Renal pelvis (tissue), 4 donors: ENCODE measurements around the gene MRPL16. TPM values are rescaled to one million over a fixed set of nuclear protein-coding genes. Genes with fewer than 3 reads are reported as not detected.
"Not testable (repeated sequence)": the region's sequence is repeated elsewhere in the genome, so short reads cannot be mapped to it uniquely, and the experiment has no call there.

Source experiments
- DNase-seq: peaks from one replicate; pipeline ENCODE4 v3.0.0-alpha.2; 2013
- polyA plus RNA-seq, 3 donors: library from polyadenylated mRNA; unstranded; fragments of 120-200 nt; gene quantifications; one replicate each; pipeline ENCODE4 v1.2.1, GENCODE V29; 2013; ENCODE audit not compliant: insufficient read length in 3 of 3

MRPL16 gene
- polyA plus RNA-seq, 3 donors, result 58.6 to 67.7 (median 63.3) TPM

- DNase-seq, result no peak
Measured at GRCh38 chr11:59818572-59818971, 8.0 kb upstream of the MRPL16 start.

- not testable (repeated sequence) for DNase-seq
Measured at GRCh38 chr11:59816434-59816833, 5.9 kb upstream of the MRPL16 start.

GRCh38 chr11:59815754-59816153, 5.2 kb upstream of the MRPL16 start:
- no peak for DNase-seq

GRCh38 chr11:59814021-59814420, 3.4 kb upstream of the MRPL16 start:
- no peak for DNase-seq

- DNase-seq, result no peak
Measured at GRCh38 chr11:59813364-59813763, 2.8 kb upstream of the MRPL16 start.

GRCh38 chr11:59812220-59812619, 1.6 kb upstream of the MRPL16 start:
- DNase-seq, result no peak

GRCh38 chr11:59810911-59811259, 307 bp upstream of the MRPL16 start:
- DNase-seq, result no peak

GRCh38 chr11:59807047-59807610, 3.4 kb downstream of the MRPL16 start:
- DNase-seq, result no peak

GRCh38 chr11:59804061-59804460, 6.5 kb downstream of the MRPL16 start:
- no peak for DNase-seq

- peak; percentile 36 for DNase-seq
Measured at GRCh38 chr11:59802639-59803176, 7.9 kb downstream of the MRPL16 start.

- DNase-seq, result no peak
Measured at GRCh38 chr11:59801981-59802638, 8.5 kb downstream of the MRPL16 start.

GRCh38 chr11:59801160-59801706, 9.3 kb downstream of the MRPL16 start:
- no peak for DNase-seq

GRCh38 chr11:59800390-59801025, 10.1 kb downstream of the MRPL16 start:
- no peak for DNase-seq

GRCh38 chr11:59794417-59794816, 16.2 kb downstream of the MRPL16 start:
- DNase-seq, result no peak

GRCh38 chr11:59792507-59792906, 18.1 kb downstream of the MRPL16 start:
- no peak for DNase-seq

GRCh38 chr11:59791639-59792038, 18.9 kb downstream of the MRPL16 start:
- DNase-seq, result no peak

- no peak for DNase-seq
Measured at GRCh38 chr11:59787816-59788215, 22.8 kb downstream of the MRPL16 start.

- no peak for DNase-seq
Measured at GRCh38 chr11:59787255-59787588, 23.4 kb downstream of the MRPL16 start.

GRCh38 chr11:59785818-59786217, 24.8 kb downstream of the MRPL16 start:
- no peak for DNase-seq

GRCh38 chr11:59784441-59784840, 26.1 kb downstream of the MRPL16 start:
- not testable (repeated sequence) for DNase-seq

- DNase-seq, result no peak
Measured at GRCh38 chr11:59783632-59784090, 26.9 kb downstream of the MRPL16 start.

GRCh38 chr11:59782080-59782479, 28.5 kb downstream of the MRPL16 start:
- no peak for DNase-seq

- DNase-seq, result no peak
Measured at GRCh38 chr11:59779487-59779886, 31.1 kb downstream of the MRPL16 start.
